Mesendoderm (in vitro differentiated cells): Measurements from ENCODE around the gene MUC15.

Experiments used
- DNase-seq: peaks from one replicate; pipeline ENCODE4 v3.0.0; 2013
- H2AK5ac ChIP-seq: 2 replicates; pipeline ENCODE4 v1.6.1; 2013; ENCODE audit warnings: low read length, inconsistent platforms
- H2BK120ac ChIP-seq: 2 replicates; pipeline ENCODE4 v1.6.1; 2013; ENCODE audit warnings: low read depth, mild to moderate bottlenecking, low read length, moderate library complexity, mixed read lengths
- H2BK15ac ChIP-seq: replicated peaks from 2 replicates; pipeline ENCODE4 v1.6.1; 2013; ENCODE audit warnings: low read depth, mild to moderate bottlenecking, moderate library complexity
- H2BK5ac ChIP-seq: 2 replicates; pipeline ENCODE4 v1.6.1; 2013; ENCODE audit warnings: low read length, inconsistent platforms
- H3K18ac ChIP-seq: 2 replicates; pipeline ENCODE4 v1.6.1; 2013; ENCODE audit warnings: mild to moderate bottlenecking, low read length, mixed read lengths
- H3K23ac ChIP-seq: one replicate; pipeline ENCODE4 v1.6.1; 2013; ENCODE audit warnings: low read length
- H3K27ac ChIP-seq: 2 replicates; pipeline ENCODE4 v1.5.1; 2013; ENCODE audit warnings: low read depth, mild to moderate bottlenecking, inconsistent platforms, low read length, moderate library complexity
- H3K27me3 ChIP-seq: 2 replicates; pipeline ENCODE4 v1.6.1; 2013; ENCODE audit warnings: low read length, control low read depth, mild to moderate bottlenecking, inconsistent platforms; ENCODE audit not compliant: insufficient read depth, poor library complexity
- H3K36me3 ChIP-seq: 2 replicates; pipeline ENCODE4 v1.6.1; 2013; ENCODE audit warnings: low read length, inconsistent platforms; ENCODE audit not compliant: control insufficient read depth, insufficient read depth
- H3K4ac ChIP-seq: one replicate; pipeline ENCODE4 v1.6.1; 2013; ENCODE audit warnings: low read depth, mild to moderate bottlenecking, low read length, moderate library complexity
- H3K4me1 ChIP-seq: 2 replicates; pipeline ENCODE4 v1.6.1; 2013; ENCODE audit warnings: low read depth, low read length, inconsistent platforms; ENCODE audit not compliant: control insufficient read depth
- H3K4me2 ChIP-seq: 2 replicates; pipeline ENCODE4 v1.6.1; 2013; ENCODE audit warnings: low read length
- H3K4me3 ChIP-seq: 2 replicates; pipeline ENCODE4 v1.5.1; 2013; ENCODE audit warnings: mild to moderate bottlenecking, low read length
- H3K56ac ChIP-seq: one replicate; pipeline ENCODE4 v1.6.1; 2013; ENCODE audit warnings: low read length
- H3K79me1 ChIP-seq: 2 replicates; pipeline ENCODE4 v1.6.1; 2013; ENCODE audit warnings: low read length, inconsistent platforms
- H3K79me2 ChIP-seq: 2 replicates; pipeline ENCODE4 v1.6.1; 2013; ENCODE audit warnings: mild to moderate bottlenecking, low read length; ENCODE audit not compliant: control insufficient read depth, insufficient read depth
- H3K9ac ChIP-seq: 2 replicates; pipeline ENCODE4 v1.6.1; 2013; ENCODE audit warnings: low read length, inconsistent platforms
- H4K5ac ChIP-seq: one replicate; pipeline ENCODE4 v1.6.1; 2013; ENCODE audit warnings: low read length
- H4K8ac ChIP-seq: one replicate; pipeline ENCODE4 v1.6.1; 2013; ENCODE audit warnings: low read depth, mild to moderate bottlenecking, control low read depth, low read length, moderate library complexity
- WGBS: extraction: QIAGEN DNeasy Blood & Tissue Kit; methylation state at CpG from one replicate; pipeline ENCODE4 v1.1.7; 2013; ENCODE audit warnings: low lambda C conversion rate, missing lambda C conversion rate; ENCODE audit not compliant: insufficient coverage; ENCODE audit errors: extremely low coverage; 5-methylcytosine and 5-hydroxymethylcytosine counted together

MUC15 gene

GRCh38 chr11:26527685-26528084 is 44.4 kb downstream of the MUC15 start:
- Histone ChIP-seq H3K18ac (no peak overlapping the region), H4K8ac (no peak overlapping the region), H4K5ac (no peak overlapping the region), H3K27ac (no peak overlapping the region), H3K79me2 (no peaks in the 10 kb centered on the region), H3K27me3 (no peaks in the 10 kb centered on the region), H2BK15ac (no peak overlapping the region), H3K4me3 (no peak overlapping the region), H3K23ac (no peak overlapping the region), H2AK5ac (no peak overlapping the region), H3K4me2 (no peak overlapping the region), H3K9ac (no peak overlapping the region), H3K36me3 (no peaks in the 10 kb centered on the region), H3K4ac (no peak overlapping the region), H3K56ac (no peak overlapping the region), H2BK5ac (no peak overlapping the region), H3K4me1 (no peaks in the 10 kb centered on the region), H3K79me1 (no peaks in the 10 kb centered on the region), H2BK120ac (no peak overlapping the region)
- whole genome bisulfite sequencing, result no CpG with 5 or more reads among the region's 1 CpG
- DNase-seq, result no peak

GRCh38 chr11:26522912-26523610 is 49.0 kb downstream of the MUC15 start:
- Histone ChIP-seq H2AK5ac (no peak overlapping the region), H3K4me3 (peak overlapping the region; percentile 31), H3K56ac (peak overlapping the region; percentile 62), H3K36me3 (no peaks in the 10 kb centered on the region), H3K79me1 (no peaks in the 10 kb centered on the region), H2BK120ac (no peak overlapping the region), H3K18ac (no peak overlapping the region), H4K8ac (no peak overlapping the region), H3K27ac (no peak overlapping the region), H3K27me3 (no peaks in the 10 kb centered on the region), H3K9ac (peak overlapping the region; percentile 28), H3K4me1 (no peaks in the 10 kb centered on the region), H4K5ac (no peak overlapping the region), H3K4me2 (peak overlapping the region; percentile 39), H3K23ac (no peak overlapping the region), H3K4ac (no peak overlapping the region), H2BK15ac (no peak overlapping the region), H2BK5ac (no peak overlapping the region), H3K79me2 (no peaks in the 10 kb centered on the region)
- peak; percentile 90 for DNase-seq
- WGBS, result no CpG with 5 or more reads among the region's 12 CpGs

- H3K9ac ChIP-seq, result no peak overlapping the region
- peak; percentile 5 for DNase-seq
- H2BK120ac ChIP-seq, result no peak overlapping the region
- H3K18ac ChIP-seq, result no peak overlapping the region
- H4K5ac ChIP-seq, result no peak overlapping the region
- no peak overlapping the region for H2BK5ac ChIP-seq
- no peak overlapping the region for H3K23ac ChIP-seq
- H3K56ac ChIP-seq, result no peak overlapping the region
- no peak overlapping the region for H3K4me2 ChIP-seq
- WGBS, result no CpG with 5 or more reads among the region's 2 CpGs
- no peak overlapping the region for H4K8ac ChIP-seq
- H3K27ac ChIP-seq, result no peak overlapping the region
- H2BK15ac ChIP-seq, result no peak overlapping the region
- no peaks in the 10 kb centered on the region for H3K4me1 ChIP-seq
- H3K4me3 ChIP-seq, result no peak overlapping the region
- H3K36me3 ChIP-seq, result no peaks in the 10 kb centered on the region
- H2AK5ac ChIP-seq, result no peak overlapping the region
- H3K79me2 ChIP-seq, result no peaks in the 10 kb centered on the region
- no peaks in the 10 kb centered on the region for H3K79me1 ChIP-seq
- no peaks in the 10 kb centered on the region for H3K27me3 ChIP-seq
- H3K4ac ChIP-seq, result no peak overlapping the region
Observed at GRCh38 chr11:26519469-26519868, 52.6 kb downstream of the MUC15 start.

- no peak overlapping the region for H4K5ac ChIP-seq
- H3K56ac ChIP-seq, result no peak overlapping the region
- H3K27me3 ChIP-seq, result no peaks in the 10 kb centered on the region
- H4K8ac ChIP-seq, result no peak overlapping the region
- no peak overlapping the region for H3K18ac ChIP-seq
- no peak overlapping the region for H2BK5ac ChIP-seq
- no peak overlapping the region for H2BK120ac ChIP-seq
- no peaks in the 10 kb centered on the region for H3K79me1 ChIP-seq
- H2AK5ac ChIP-seq, result no peak overlapping the region
- no CpG with 5 or more reads among the region's 2 CpGs for WGBS
- no peak overlapping the region for H3K23ac ChIP-seq
- no peak overlapping the region for H3K9ac ChIP-seq
- H3K4me1 ChIP-seq, result no peaks in the 10 kb centered on the region
- H3K4me2 ChIP-seq, result no peak overlapping the region
- H3K4ac ChIP-seq, result no peak overlapping the region
- no peak overlapping the region for H3K4me3 ChIP-seq
- H3K79me2 ChIP-seq, result no peaks in the 10 kb centered on the region
- no peak for DNase-seq
- H3K27ac ChIP-seq, result no peak overlapping the region
- no peaks in the 10 kb centered on the region for H3K36me3 ChIP-seq
- no peak overlapping the region for H2BK15ac ChIP-seq
Observed at GRCh38 chr11:26512196-26512595, 59.9 kb downstream of the MUC15 start.

GRCh38 chr11:26510756-26511155 is 61.3 kb downstream of the MUC15 start:
- Histone ChIP-seq H3K79me2 (no peaks in the 10 kb centered on the region), H3K4me2 (no peak overlapping the region), H4K5ac (no peak overlapping the region), H3K27ac (no peak overlapping the region), H3K56ac (no peak overlapping the region), H2BK5ac (no peak overlapping the region), H3K36me3 (no peaks in the 10 kb centered on the region), H3K18ac (no peak overlapping the region), H4K8ac (no peak overlapping the region), H3K4ac (no peak overlapping the region), H3K79me1 (no peaks in the 10 kb centered on the region), H3K4me1 (no peaks in the 10 kb centered on the region), H2BK120ac (no peak overlapping the region), H3K23ac (no peak overlapping the region), H3K4me3 (no peak overlapping the region), H2BK15ac (no peak overlapping the region), H3K9ac (no peak overlapping the region), H2AK5ac (no peak overlapping the region), H3K27me3 (no peaks in the 10 kb centered on the region)
- WGBS, result no CpG with 5 or more reads among the region's 2 CpGs
- no peak for DNase-seq

- no peak overlapping the region for H3K23ac ChIP-seq
- no CpG with 5 or more reads among the region's 2 CpGs for WGBS
- H2AK5ac ChIP-seq, result no peak overlapping the region
- no peak overlapping the region for H4K5ac ChIP-seq
- H3K4me2 ChIP-seq, result no peak overlapping the region
- H3K79me2 ChIP-seq, result no peaks in the 10 kb centered on the region
- no peak overlapping the region for H2BK15ac ChIP-seq
- no peak overlapping the region for H4K8ac ChIP-seq
- no peaks in the 10 kb centered on the region for H3K79me1 ChIP-seq
- H2BK120ac ChIP-seq, result no peak overlapping the region
- H2BK5ac ChIP-seq, result no peak overlapping the region
- H3K18ac ChIP-seq, result no peak overlapping the region
- H3K9ac ChIP-seq, result no peak overlapping the region
- DNase-seq, result no peak
- H3K36me3 ChIP-seq, result no peaks in the 10 kb centered on the region
- no peak overlapping the region for H3K27ac ChIP-seq
- H3K4me1 ChIP-seq, result no peaks in the 10 kb centered on the region
- no peaks in the 10 kb centered on the region for H3K27me3 ChIP-seq
- no peak overlapping the region for H3K4ac ChIP-seq
- no peak overlapping the region for H3K4me3 ChIP-seq
- H3K56ac ChIP-seq, result no peak overlapping the region
Observed at GRCh38 chr11:26510164-26510563, 61.9 kb downstream of the MUC15 start.
